Stimulated activated CD4-positive, alpha-beta T cell treated with anti-CD3 and anti-CD28 coated beads, Interleukin-4, amount 100 ng/mL, for 4 hours (primary cell): ENCODE measurements around the gene PCGF6.

ENCODE experiments used
- DNase-seq, 2 experiments: peaks; one replicate each; pipeline ENCODE4 v3.0.0-alpha.2; 2020

PCGF6 gene

GRCh38 chr10:103254538-103255325 lies 96.2 kb downstream of the PCGF6 start:
- no peak for DNase-seq

- DNase-seq: no peak
Observed at GRCh38 chr10:103254113-103254512, 96.8 kb downstream of the PCGF6 start.
